ENCODE measurements around the gene ASXL2. TPM values are rescaled to one million over a fixed set of nuclear protein-coding genes. Genes with fewer than 3 reads are reported as not detected.
A peak's percentile ranks its signal among the peaks of the same experiment; 100 is the strongest.
"Not testable (repeated sequence)": the region's sequence is repeated elsewhere in the genome, so short reads cannot be mapped to it uniquely, and the experiment has no call there.

The ASXL2 gene
- total RNA-seq, 1 experiment from 2014 or later, result 37.8 TPM

- no peak for TF ChIP-seq ZNF512 (CRISPR knock-in tag; IDR thresholded peaks at IDR 0.05; ENCODE audit: borderline replicate concordance)
- no peak for TF ChIP-seq ZNF219 (CRISPR knock-in tag; IDR thresholded peaks at IDR 0.05; ENCODE audit: borderline replicate concordance)
- TF ChIP-seq ZNF232 (CRISPR knock-in tag; IDR thresholded peaks at IDR 0.05), result no peak
Measured at GRCh38 chr2:25897506-25897905, 19.2 kb upstream of the ASXL2 start (continued).

- H3K27me3 Mint-ChIP-seq (ENCODE audit: low read depth); ATAC-seq; H3K27ac Mint-ChIP-seq; H3K36me3 Mint-ChIP-seq; H3K4me3 Mint-ChIP-seq; H3K4me1 Mint-ChIP-seq; CTCF ChIA-PET; POLR2A ChIA-PET; H3K9me3 Mint-ChIP-seq; DNase-seq (ENCODE audit: low spot score): not testable (repeated sequence)
Measured at GRCh38 chr2:25896308-25896707, 18.0 kb upstream of the ASXL2 start.

- H3K9me3 Mint-ChIP-seq, result no peaks in the 10 kb centered on the region
- ChIA-PET POLR2A (no interaction called here), CTCF (interaction anchor here (1.0 kb wide), 2 partner anchors 13 to 44 kb away, joined by 3 read pairs; no protein-coding TSS in a partner anchor)
- peaks cover 8% of the 10 kb centered on the region for H3K4me1 Mint-ChIP-seq
- 0 out of 2 replicates have a peak overlapping the region, but pooled peaks have one; percentile 1 for H3K27ac Mint-ChIP-seq
- peak; percentile 41; the same call in 1 of the 2 replicates for ATAC-seq
- H3K27me3 Mint-ChIP-seq (ENCODE audit: low read depth), result no peaks in the 10 kb centered on the region
- H3K36me3 Mint-ChIP-seq, result no peaks in the 10 kb centered on the region
- no peak for TF ChIP-seq ELF4 (CRISPR knock-in tag; IDR thresholded peaks at IDR 0.05; ENCODE audit: low read depth)
- no peak for TF ChIP-seq ZNF425 (CRISPR knock-in tag; conservative IDR thresholded peaks at IDR 0.05)
- TF ChIP-seq EMX1 (CRISPR knock-in tag; IDR thresholded peaks at IDR 0.05), result no peak
- TF ChIP-seq OVOL2 (CRISPR knock-in tag; IDR thresholded peaks at IDR 0.05; ENCODE audit: borderline replicate concordance), result no peak
- no peak for TF ChIP-seq GRHL2 (CRISPR knock-in tag; IDR thresholded peaks at IDR 0.05; ENCODE audit: insufficient replicate concordance, severe bottlenecking)
- no peak for TF ChIP-seq ZNF219 (CRISPR knock-in tag; IDR thresholded peaks at IDR 0.05; ENCODE audit: borderline replicate concordance)
- no peak overlapping the region for H3K4me3 Mint-ChIP-seq
- no peak for DNase-seq (ENCODE audit: low spot score)
Measured at GRCh38 chr2:25895610-25896009, 17.3 kb upstream of the ASXL2 start.

- TF ChIP-seq ZNF396 (CRISPR knock-in tag; IDR thresholded peaks at IDR 0.05; ENCODE audit: borderline replicate concordance) (no peak), MXD4 (CRISPR knock-in tag; IDR thresholded peaks at IDR 0.05; ENCODE audit: borderline replicate concordance) (no peak), E2F1 (CRISPR knock-in tag; IDR thresholded peaks at IDR 0.05) (no peak), ZNF423 (CRISPR knock-in tag; IDR thresholded peaks at IDR 0.05) (no peak), ZNF219 (CRISPR knock-in tag; IDR thresholded peaks at IDR 0.05; ENCODE audit: borderline replicate concordance) (no peak), CDX4 (CRISPR knock-in tag; IDR thresholded peaks at IDR 0.05; ENCODE audit: borderline replicate concordance) (no peak), NR3C1 (CRISPR knock-in tag; conservative IDR thresholded peaks at IDR 0.05; ENCODE audit: low read depth) (no peak)
- no peaks in the 10 kb centered on the region for H3K9me3 Mint-ChIP-seq
- ATAC-seq (no peak), DNase-seq (ENCODE audit: low spot score) (no peak)
- CTCF ChIA-PET, result interaction anchor here (1.0 kb wide), 2 partner anchors 13 to 44 kb away, joined by 3 read pairs; no protein-coding TSS in a partner anchor
- peaks cover 8% of the 10 kb centered on the region for H3K4me1 Mint-ChIP-seq
- no peak overlapping the region for H3K4me3 Mint-ChIP-seq
- H3K36me3 Mint-ChIP-seq, result no peaks in the 10 kb centered on the region
- no peaks in the 10 kb centered on the region for H3K27me3 Mint-ChIP-seq (ENCODE audit: low read depth)
- H3K27ac Mint-ChIP-seq, result no peak overlapping the region
- POLR2A ChIA-PET, result no interaction called here
Measured at GRCh38 chr2:25895018-25895417, 16.7 kb upstream of the ASXL2 start.

All from WTC11 (cell line).